Measurements from ENCODE around the gene SLC9A9. TPM values are rescaled to one million over a fixed set of nuclear protein-coding genes. Genes with fewer than 3 reads are reported as not detected.

SLC9A9 gene
- total and polyA plus RNA-seq, 2 of the 8 experiments (the other 6 are each of a cell fraction or from before 2014, with no cell fraction given) = 0.48 to 1.1 TPM

DNA sequence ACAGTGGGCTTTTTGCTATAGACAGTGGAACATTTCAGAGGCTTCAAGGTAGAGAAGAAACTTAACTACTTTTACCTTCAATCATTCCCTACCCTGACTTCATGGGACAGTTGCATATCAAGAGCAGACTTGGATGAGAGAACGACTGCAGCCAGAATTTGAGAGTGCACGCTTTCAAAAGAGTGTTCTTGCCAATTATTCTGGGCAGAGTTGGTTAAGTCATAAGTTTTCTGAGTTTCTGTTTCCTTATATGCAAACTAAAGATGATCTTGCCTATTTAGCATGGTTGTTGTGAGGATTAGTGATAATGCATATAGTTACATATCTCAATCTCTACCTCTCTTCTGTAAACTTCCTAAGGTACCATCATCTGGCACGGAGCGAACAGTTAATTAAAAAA, 7.6 kb downstream of the SLC9A9 start (continued):
- no peak for TF ChIP-seq RNF2 (IDR thresholded peaks at IDR 0.05; ENCODE audit: borderline replicate concordance, low read depth, low read length, missing control alignments, poor library complexity, severe bottlenecking)
